Endothelial cell of umbilical vein (primary cell): ENCODE measurements around the gene PANX1. TPM values are rescaled to one million over a fixed set of nuclear protein-coding genes. Genes with fewer than 3 reads are reported as not detected.

Experiments used
- BruUV-seq: library from RNA; stranded (reverse); fragments of 400-500 nt; replicated peaks from 2 replicates; lab custom pipeline; 2021; lab: Mats Ljungman, UMichigan
- CTCF ChIA-PET: fragments of 300-600, 350-600 bp; sonication (Branson Sonifier 250); formaldehyde crosslinking; loops from one replicate; lab custom pipeline; 2021; ENCODE audit warnings: antibody characterized with exemption, inconsistent platforms; lab: Charles Lee
- POLR2A ChIA-PET: fragments of 300-600, 350-600 bp; sonication (Branson Sonifier 250); formaldehyde crosslinking; loops from one replicate; lab custom pipeline; 2021; ENCODE audit warnings: antibody characterized with exemption, inconsistent platforms; lab: Charles Lee
- DNase-seq: peaks from one replicate; pipeline ENCODE4 v3.0.0-alpha.2; 2011; ENCODE audit warnings: low read depth, low spot score
- FAIRE-seq: peaks from 2 replicates; lab custom pipeline; 2011; peaks lifted over from hg19 to GRCh38; lab: Jason Lieb, UNC
- H2AFZ ChIP-seq: 2 replicates; pipeline ENCODE4 v1.6.0; 2012; ENCODE audit warnings: low read depth, low read length, control low read depth, inconsistent platforms
- H3K27ac ChIP-seq: 2 replicates; pipeline ENCODE4 v1.5.1; 2011; ENCODE audit warnings: low read depth, mild to moderate bottlenecking, control low read depth, low read length, moderate library complexity; ENCODE audit not compliant: insufficient read depth
- H3K27me3 ChIP-seq, 2 experiments: 2 replicates each; pipeline versions ENCODE4 v1.6.0 to v1.6.1; 2011; ENCODE audit warnings: low read length in 2 of 2, mixed read lengths in 1 of 2; ENCODE audit not compliant: control insufficient read depth in 2 of 2, insufficient read depth in 2 of 2
- H3K36me3 ChIP-seq, 2 experiments: 2 replicates in 1 of 2; 3 replicates in 1 of 2; pipeline ENCODE4 v1.5.1; 2011; ENCODE audit warnings: low read length in 2 of 2, mild to moderate bottlenecking in 1 of 2, moderate library complexity in 1 of 2; ENCODE audit not compliant: control insufficient read depth in 2 of 2, insufficient read depth in 2 of 2; ENCODE audit errors: extremely low read depth in 1 of 2
- H3K4me1 ChIP-seq: 3 replicates; pipeline ENCODE4 v1.5.1; 2011; ENCODE audit warnings: mild to moderate bottlenecking, low read length; ENCODE audit not compliant: control insufficient read depth, insufficient read depth; ENCODE audit errors: extremely low read depth
- H3K4me2 ChIP-seq: 2 replicates; pipeline ENCODE4 v1.6.1; 2011; ENCODE audit warnings: low read length, control low read depth, mixed read lengths; ENCODE audit not compliant: insufficient read depth
- H3K4me3 ChIP-seq, 3 experiments: fragments of 200-600 bp in 1 of 3; sonication (generic), shearing (Covaris generic) in 1 of 3; replicated peaks in 1 of 3; 2 replicates each; pipeline ENCODE4 v1.5.1; 2011 to 2016; ENCODE audit warnings: control low read depth in 3 of 3, low read length in 3 of 3, mild to moderate bottlenecking in 2 of 3, inconsistent platforms in 1 of 3, low read depth in 1 of 3, moderate library complexity in 1 of 3; ENCODE audit not compliant: insufficient read depth in 1 of 3
- H3K79me2 ChIP-seq: 2 replicates; pipeline ENCODE4 v1.6.0; 2012; ENCODE audit warnings: low read length, inconsistent platforms; ENCODE audit not compliant: control insufficient read depth, insufficient read depth
- H3K9ac ChIP-seq: replicated peaks from 2 replicates; pipeline ENCODE3; 2011; ENCODE audit warnings: low read length, control low read depth; ENCODE audit not compliant: insufficient read depth; ENCODE audit errors: extremely low read depth
- H3K9me1 ChIP-seq: replicated peaks from 3 replicates; pipeline ENCODE4 v1.6.0; 2011; ENCODE audit warnings: mild to moderate bottlenecking, low read length; ENCODE audit not compliant: control insufficient read depth, insufficient read depth; ENCODE audit errors: extremely low read depth
- H3K9me3 ChIP-seq: replicated peaks from 2 replicates; pipeline ENCODE4 v1.5.1; 2012; ENCODE audit warnings: low read length, inconsistent platforms; ENCODE audit not compliant: control insufficient read depth, insufficient read depth
- H4K20me1 ChIP-seq: replicated peaks from 2 replicates; pipeline ENCODE3; 2011; ENCODE audit warnings: mild to moderate bottlenecking, low read length; ENCODE audit not compliant: control insufficient read depth, insufficient read depth; ENCODE audit errors: extremely low read depth
- CTCF ChIP-seq, 2 donors: IDR thresholded peaks; 1 replicate in 1 of 2; 2 replicates in 1 of 2; pipeline ENCODE4 v1.5.1; 2011; ENCODE audit warnings: low read length in 2 of 2, mild to moderate bottlenecking in 2 of 2, moderate library complexity in 2 of 2, control low read depth in 1 of 2, inconsistent platforms in 1 of 2, low read depth in 1 of 2; ENCODE audit not compliant: insufficient read depth in 1 of 2; ENCODE audit errors: extremely low read depth in 1 of 2
- EZH2 ChIP-seq: IDR thresholded peaks from 2 replicates; pipeline ENCODE4 v1.6.1; 2012; ENCODE audit warnings: borderline replicate concordance, low read depth, mild to moderate bottlenecking, moderate library complexity, low read length, inconsistent platforms; ENCODE audit not compliant: severe bottlenecking
- FOS ChIP-seq: IDR thresholded peaks from 2 replicates; pipeline ENCODE4 v1.6.1; 2011; ENCODE audit warnings: mild to moderate bottlenecking, low read length, moderate library complexity, borderline replicate concordance; ENCODE audit not compliant: insufficient read depth
- GATA2 ChIP-seq: IDR thresholded peaks from 2 replicates; pipeline ENCODE4 v1.7.0; 2011; ENCODE audit warnings: low read depth, mild to moderate bottlenecking, moderate library complexity, mixed read lengths, low read length; ENCODE audit not compliant: insufficient read length, insufficient read depth
- JUN ChIP-seq: IDR thresholded peaks from 2 replicates; pipeline ENCODE4 v1.6.1; 2011; ENCODE audit warnings: borderline replicate concordance, low read depth; ENCODE audit not compliant: insufficient read length, insufficient read depth
- MAX ChIP-seq: IDR thresholded peaks from 2 replicates; pipeline ENCODE4 v1.6.1; 2011; ENCODE audit not compliant: insufficient read depth, insufficient read length
- MYC ChIP-seq: IDR thresholded peaks from one replicate; pipeline ENCODE4 v1.6.1; 2011; ENCODE audit warnings: mild to moderate bottlenecking, low read depth, low read length
- POLR2A ChIP-seq: IDR thresholded peaks from 2 replicates; pipeline ENCODE4 v1.6.1; 2012; ENCODE audit warnings: low read depth, mild to moderate bottlenecking, control low read depth, low read length
- POLR2AphosphoS5 ChIP-seq: IDR thresholded peaks from 2 replicates; pipeline ENCODE4 v1.6.1; 2012; ENCODE audit warnings: low read depth, mild to moderate bottlenecking, control low read depth, low read length, moderate library complexity; ENCODE audit not compliant: insufficient read depth
- dilution Hi-C: fragments of 300-500 bp; cut with MboI; formaldehyde crosslinking; loops from one replicate; pipeline ENCODE4 v1.15.0; 2019; ENCODE audit warnings: low sequenced_read_pairs; ENCODE audit not compliant: extremely low pct_ligation_motif_present
- intact Hi-C: fragments of 100-400 bp; cut with micrococcal nuclease; formaldehyde crosslinking; loops from one replicate; pipeline ENCODE4 v1.10.0; 2022
- polyA plus RNA-seq, 4 experiments: library from polyadenylated mRNA; depleted of rRNA in 3 of 4; stranded (reverse) in 3 of 4; unstranded in 1 of 4; fragments of >200 nt; gene quantifications; 2 replicates each; pipeline versions ENCODE4 v1.2.1 to v1.2.3, GENCODE V29; 2011 to 2012; ENCODE audit warnings: missing spikeins in 1 of 4
- total RNA-seq: library from RNA; stranded (reverse); gene quantifications from 2 replicates; pipeline ENCODE4 v1.2.3, GENCODE V29; 2021

The PANX1 gene
- total and polyA plus RNA-seq, 2 donors (not counting 3 experiments of a cell fraction or from before 2014, with no cell fraction given), result 9.5 to 20.9 TPM

GRCh38 chr11:94218372-94218771, 89.7 kb downstream of the PANX1 start:
- DNase-seq (no peak), FAIRE-seq (no peak)
- no peaks in the 10 kb centered on the region for H3K27me3 ChIP-seq
- H3K9me3 ChIP-seq, result no peaks in the 10 kb centered on the region
- no peak overlapping the region for H3K4me3 ChIP-seq
- H3K4me1 ChIP-seq, result no peaks in the 10 kb centered on the region
- ChIA-PET CTCF (no interaction called here), POLR2A (no interaction called here)
- dilution Hi-C loops (no loop called here), intact Hi-C loops (no loop called here)
- no peaks in the 10 kb centered on the region for H3K36me3 ChIP-seq
- BruUV-seq, result no TSS peak
- H3K9me1 ChIP-seq, result no peaks in the 10 kb centered on the region
- H2AFZ ChIP-seq, result no peak overlapping the region
- H3K79me2 ChIP-seq, result no peaks in the 10 kb centered on the region
- H3K4me2 ChIP-seq, result no peak overlapping the region
- H3K9ac ChIP-seq, result no peak overlapping the region
- H4K20me1 ChIP-seq, result no peaks in the 10 kb centered on the region
- no peak overlapping the region for H3K27ac ChIP-seq
- TF ChIP-seq GATA2 (no peak), JUN (no peak), MYC (no peak), MAX (no peak), FOS (no peak), CTCF (IDR thresholded peaks at IDR 0.05; ENCODE audit: extremely low read depth in 1 of 2, insufficient read depth in 1 of 2, low read depth in 1 of 2, low read length in 2 of 2) (no peak), POLR2AphosphoS5 (no peak), EZH2 (no peak), POLR2A (no peak)
